ENCODE measurements around the gene ELL3.
"Not testable (repeated sequence)": the region's sequence is repeated elsewhere in the genome, so short reads cannot be mapped to it uniquely, and the experiment has no call there.

Gene ELL3

DNA sequence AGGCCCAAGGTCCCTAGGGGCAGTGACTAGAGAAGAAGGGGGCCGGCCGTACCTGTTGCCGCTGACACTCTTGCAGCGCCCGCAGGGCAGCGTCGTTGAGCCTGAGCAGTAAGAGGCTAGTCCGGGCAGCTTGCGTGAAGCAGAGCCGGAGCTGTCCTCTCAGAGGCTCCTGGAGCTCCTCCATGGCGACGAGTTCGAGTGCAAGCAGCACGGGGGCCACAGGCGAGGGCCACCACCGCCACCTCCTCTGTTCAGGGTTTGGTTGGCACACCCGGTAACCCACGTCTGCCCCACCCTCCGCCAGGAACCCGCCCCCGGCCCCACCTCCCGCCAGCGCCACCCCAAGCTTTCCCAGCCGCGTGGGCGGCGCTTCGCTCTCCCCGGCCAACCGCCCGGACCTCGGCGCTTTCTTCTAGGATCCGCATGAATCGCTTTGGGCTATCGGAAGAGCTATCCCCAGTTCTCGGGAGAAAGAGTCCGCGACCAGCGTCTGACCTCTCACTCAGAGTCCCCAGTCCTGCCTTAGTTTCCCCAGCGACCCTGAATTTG, at the start of gene ELL3:
Gene ELL3, minus strand, starts transcription at position 249 of the 549 bp plus-strand sequence. Its CDS starts 65 bp downstream, at position 184.
- Histone ChIP-seq H3K27ac (peak within 1 kb of the TSS in 20 of 21 experiments; percentile 37 to 93 (median 78)), H3K4me3 (peak within 1 kb of the TSS; percentile 52 to 64 (median 56))

DNA sequence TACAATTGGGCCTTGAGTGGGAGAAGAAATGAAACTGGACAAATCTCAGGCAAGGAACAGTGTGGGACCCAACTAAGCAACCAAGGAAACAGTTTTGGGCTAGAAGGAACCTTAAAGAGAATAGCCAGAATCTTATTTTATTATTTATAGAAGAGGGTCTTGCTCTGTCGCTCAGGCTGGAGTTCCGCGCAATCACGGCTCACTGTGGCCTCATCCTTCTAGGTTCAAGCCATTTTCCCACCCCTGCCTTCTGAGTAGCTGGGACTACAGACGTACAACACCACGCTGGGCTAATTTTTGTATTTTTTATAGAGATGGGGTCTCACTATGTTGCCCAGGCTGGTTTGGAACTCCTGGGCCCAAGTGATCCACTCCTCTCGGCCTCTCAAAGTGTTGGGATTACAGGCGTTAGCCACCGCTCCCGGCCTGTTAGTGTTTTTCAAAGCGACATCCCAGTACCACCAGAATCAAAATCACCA, 49.3 kb upstream of the ELL3 start:
- H3K4me3 ChIP-seq = peak overlapping the region; percentile 37 to 54 (median 50)
- H3K27ac ChIP-seq = peak overlapping the region in 18 of 21 experiments; percentile 10 to 86 (median 76)

- not testable (repeated sequence) for H3K27ac ChIP-seq, H3K4me3 ChIP-seq
Observed at GRCh38 chr15:43825305-43825704, 48.5 kb upstream of the ELL3 start.

- H3K4me3 ChIP-seq = peak within 1 kb of the TSS; percentile 58 to 80 (median 73)
- peak within 1 kb of the TSS; percentile 67 to 96 (median 90) for H3K27ac ChIP-seq
Observed at GRCh38 chr15:43824302-43825246, 47.8 kb upstream of the ELL3 start, which contains the start of gene MFAP1. TSS of gene MFAP1 (minus strand) at chr15:43824690. CDS start at chr15:43824569, 121 bp downstream.

- Histone ChIP-seq H3K27ac (no peak overlapping the region), H3K4me3 (no peak overlapping the region)
Observed at GRCh38 chr15:43821505-43821904, 44.7 kb upstream of the ELL3 start.

GRCh38 chr15:43815064-43815463, 38.3 kb upstream of the ELL3 start:
- not testable (repeated sequence) for H3K4me3 ChIP-seq, H3K27ac ChIP-seq

- H3K4me3 ChIP-seq = no peak overlapping the region
- peak overlapping the region in 1 of 21 experiments; percentile 12 for H3K27ac ChIP-seq
Observed at GRCh38 chr15:43808960-43809678, 32.4 kb upstream of the ELL3 start.

- H3K4me3 ChIP-seq = no peak overlapping the region
- peak overlapping the region in 1 of 21 experiments; percentile 12 for H3K27ac ChIP-seq
Observed at GRCh38 chr15:43808435-43808950, 31.7 kb upstream of the ELL3 start.

DNA sequence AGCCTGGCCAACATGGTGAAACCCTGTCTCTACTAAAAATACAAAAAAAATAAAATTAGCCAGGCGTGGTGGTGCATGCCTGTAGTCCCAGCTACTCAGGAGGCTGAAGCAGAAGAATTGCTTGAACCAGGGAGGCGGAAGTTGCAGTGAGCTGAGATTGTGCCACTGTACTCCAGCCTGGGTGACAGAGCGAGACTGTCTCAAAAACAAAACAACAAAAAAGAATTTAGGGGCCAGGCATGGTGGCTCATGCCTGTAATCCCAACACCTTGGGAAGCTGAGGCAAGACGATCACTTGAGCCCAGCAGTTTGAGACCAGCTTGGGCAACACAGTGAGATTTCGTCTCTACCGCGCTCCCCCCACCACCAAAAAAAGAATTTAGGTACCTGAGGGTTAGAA, 25.9 kb upstream of the ELL3 start:
- H3K4me3 ChIP-seq, H3K27ac ChIP-seq: not testable (repeated sequence)

- Histone ChIP-seq H3K4me3 (peak within 1 kb of the TSS; percentile 65 to 97 (median 82)), H3K27ac (peak within 1 kb of the TSS; percentile 70 to 95 (median 86))
Observed at GRCh38 chr15:43800286-43801141, 23.7 kb upstream of the ELL3 start, which contains the start of gene HYPK. TSS of gene HYPK (plus strand) at chr15:43800599. CDS start at chr15:43800623, 24 bp downstream.

- peak within 1 kb of the TSS; percentile 65 to 97 (median 82) for H3K4me3 ChIP-seq
- H3K27ac ChIP-seq = peak within 1 kb of the TSS; percentile 70 to 95 (median 86)
Observed at GRCh38 chr15:43799945-43800285, 23.1 kb upstream of the ELL3 start, which contains the start of gene SERINC4. TSS of gene SERINC4 (minus strand) at chr15:43800220. CDS start at chr15:43799986, 234 bp downstream.

- no peak overlapping the region for H3K4me3 ChIP-seq
- H3K27ac ChIP-seq = peak overlapping the region in 19 of 21 experiments; percentile 31 to 95 (median 87)
Observed at GRCh38 chr15:43799209-43799944, 22.6 kb upstream of the ELL3 start.

DNA sequence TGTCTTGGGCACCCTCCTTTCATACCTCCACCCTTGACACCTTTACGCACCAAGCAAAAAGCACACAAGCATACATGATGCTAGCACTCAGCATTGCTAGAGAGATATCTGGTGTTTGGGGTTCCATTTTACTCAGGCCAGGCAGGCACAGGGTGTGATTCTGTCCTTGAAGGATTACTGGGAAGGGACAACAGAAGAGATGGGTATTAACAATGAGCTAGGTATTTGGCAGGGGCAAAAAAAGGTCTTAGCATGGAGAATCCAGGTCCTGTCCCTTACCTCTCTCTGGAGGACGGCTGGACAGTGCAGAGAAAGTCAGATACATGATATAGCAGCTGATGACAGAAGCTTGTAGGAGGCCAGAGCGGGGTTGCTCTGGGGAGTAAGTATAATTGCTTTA, 19.8 kb upstream of the ELL3 start:
- Histone ChIP-seq H3K4me3 (no peak overlapping the region), H3K27ac (no peak overlapping the region)

- no peak overlapping the region for H3K27ac ChIP-seq
- no peak overlapping the region for H3K4me3 ChIP-seq
Observed at GRCh38 chr15:43795997-43796396, 19.2 kb upstream of the ELL3 start.

- Histone ChIP-seq H3K27ac (peak overlapping the region in 3 of 21 experiments; percentile 16 to 100 (median 26)), H3K4me3 (no peak overlapping the region)
Observed at GRCh38 chr15:43795197-43795596, 18.4 kb upstream of the ELL3 start.

DNA sequence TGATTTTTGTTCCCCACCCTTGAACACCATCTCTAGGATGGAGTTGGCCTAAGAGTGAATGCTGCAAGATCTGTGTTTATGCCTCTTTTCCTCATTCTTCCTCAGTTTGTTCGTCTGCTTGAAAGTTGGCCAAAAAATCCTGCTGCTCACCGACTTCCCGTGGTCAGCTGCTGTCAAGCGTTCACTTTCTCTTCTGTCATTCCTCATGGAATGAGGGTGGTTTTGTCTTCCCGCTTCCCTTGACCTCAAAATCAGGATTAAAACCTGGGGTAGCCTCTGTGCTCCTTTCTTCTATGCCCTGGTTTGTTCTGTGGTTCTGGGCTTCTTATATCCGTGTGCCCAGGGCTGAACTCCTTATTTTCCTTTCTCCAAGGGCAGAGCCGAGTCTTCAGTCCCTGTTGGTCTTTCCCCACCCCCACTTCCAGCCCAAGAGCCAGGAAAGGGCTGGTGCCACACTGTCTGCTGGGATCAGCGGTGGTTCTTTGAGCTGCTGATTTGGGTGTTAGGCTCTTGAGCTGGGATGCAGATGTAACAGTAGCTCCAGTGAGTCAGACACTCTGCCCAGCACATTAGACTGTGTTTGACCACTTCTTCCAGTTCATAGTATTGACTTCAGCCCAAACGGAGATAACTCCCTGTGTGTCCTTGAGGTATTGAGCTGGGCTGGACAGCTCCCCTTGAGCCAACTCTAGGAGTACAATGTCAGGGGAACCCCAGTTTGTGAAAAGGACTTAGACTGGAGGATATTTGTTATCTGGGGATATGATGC, 17.7 kb upstream of the ELL3 start:
- Histone ChIP-seq H3K4me3 (no peak overlapping the region), H3K27ac (peak overlapping the region in 6 of 21 experiments; percentile 28 to 100 (median 98))

DNA sequence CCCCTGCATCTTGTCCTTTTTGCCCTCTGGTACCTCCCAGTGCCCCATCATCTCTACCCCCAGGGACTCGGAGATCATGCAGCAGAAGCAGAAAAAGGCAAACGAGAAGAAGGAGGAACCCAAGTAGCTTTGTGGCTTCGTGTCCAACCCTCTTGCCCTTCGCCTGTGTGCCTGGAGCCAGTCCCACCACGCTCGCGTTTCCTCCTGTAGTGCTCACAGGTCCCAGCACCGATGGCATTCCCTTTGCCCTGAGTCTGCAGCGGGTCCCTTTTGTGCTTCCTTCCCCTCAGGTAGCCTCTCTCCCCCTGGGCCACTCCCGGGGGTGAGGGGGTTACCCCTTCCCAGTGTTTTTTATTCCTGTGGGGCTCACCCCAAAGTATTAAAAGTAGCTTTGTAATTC, 16.9 kb upstream of the ELL3 start:
- H3K4me3 ChIP-seq = peak overlapping the region; percentile 76 to 97 (median 88)
- H3K27ac ChIP-seq = peak overlapping the region in 19 of 21 experiments; percentile 6 to 100 (median 98)

Measured in skin epidermis (tissue), 12 donors.